Activated naive CD8-positive, alpha-beta T cell treated with anti-CD3 and anti-CD28 coated beads, Interleukin-2, amount 50 U/mL, for 24 hours (primary cell): ENCODE results near the gene SCN2A.
"Not testable (repeated sequence)": the region's sequence is repeated elsewhere in the genome, so short reads cannot be mapped to it uniquely, and the experiment has no call there.

Experiments used
- ATAC-seq: fragments of 150-1000 bp; cut with Tn5 transposase; one replicate; pipeline ENCODE4 v1.10.0; 2021
- DNase-seq: peaks from one replicate; pipeline ENCODE4 v3.0.0; 2021
- H3K27ac Mint-ChIP-seq: one replicate; pipeline ENCODE4 v1.8.0; 2021; ENCODE audit warnings: mild to moderate bottlenecking, mixed read lengths
- H3K27me3 Mint-ChIP-seq: one replicate; pipeline ENCODE4 v1.8.0; 2021; ENCODE audit warnings: mixed read lengths
- H3K36me3 Mint-ChIP-seq: one replicate; pipeline ENCODE4 v1.8.0; 2021; ENCODE audit warnings: low read depth, mixed read lengths
- H3K4me1 Mint-ChIP-seq: one replicate; pipeline ENCODE4 v1.8.0; 2021; ENCODE audit warnings: mixed read lengths
- H3K4me3 Mint-ChIP-seq: one replicate; pipeline ENCODE4 v1.8.0; 2021; ENCODE audit warnings: mild to moderate bottlenecking, moderate library complexity, mixed read lengths
- H3K9me3 Mint-ChIP-seq: one replicate; pipeline ENCODE4 v1.8.0; 2021; ENCODE audit warnings: mixed read lengths

The SCN2A gene

GRCh38 chr2:165237056-165237455 lies 2.2 kb upstream of the SCN2A start:
- Mint-ChIP-seq H3K36me3 (no peaks in the 10 kb centered on the region), H3K27ac (no peak overlapping the region), H3K4me1 (no peaks in the 10 kb centered on the region), H3K9me3 (no peaks in the 10 kb centered on the region), H3K4me3 (no peak overlapping the region), H3K27me3 (no peaks in the 10 kb centered on the region)
- ATAC-seq (no peak), DNase-seq (no peak)

- Mint-ChIP-seq H3K4me1 (no peaks in the 10 kb centered on the region), H3K4me3 (no peak overlapping the region), H3K36me3 (no peaks in the 10 kb centered on the region), H3K9me3 (no peaks in the 10 kb centered on the region), H3K27ac (no peak overlapping the region), H3K27me3 (no peaks in the 10 kb centered on the region)
- ATAC-seq, result no peak
- no peak for DNase-seq
Measured at GRCh38 chr2:165238295-165238694, 919 bp upstream of the SCN2A start.

- H3K27ac Mint-ChIP-seq, result no peak overlapping the region
- no peak overlapping the region for H3K4me3 Mint-ChIP-seq
- ATAC-seq (no peak), DNase-seq (no peak)
- H3K4me1 Mint-ChIP-seq, result no peaks in the 10 kb centered on the region
- peaks cover 2% of the 10 kb centered on the region for H3K27me3 Mint-ChIP-seq
- no peaks in the 10 kb centered on the region for H3K36me3 Mint-ChIP-seq
- no peaks in the 10 kb centered on the region for H3K9me3 Mint-ChIP-seq
Measured at GRCh38 chr2:165239856-165240515, 772 bp downstream of the SCN2A start.

- Mint-ChIP-seq H3K4me1 (no peaks in the 10 kb centered on the region), H3K4me3 (no peak overlapping the region), H3K27me3 (peaks cover 6% of the 10 kb centered on the region), H3K27ac (no peak overlapping the region), H3K9me3 (no peaks in the 10 kb centered on the region), H3K36me3 (no peaks in the 10 kb centered on the region)
- DNase-seq, result no peak
- ATAC-seq, result no peak
Measured at GRCh38 chr2:165240916-165241315, 1.7 kb downstream of the SCN2A start.

GRCh38 chr2:165245081-165245793 lies 6.0 kb downstream of the SCN2A start:
- ATAC-seq (no peak), DNase-seq (no peak)

GRCh38 chr2:165248238-165248637 lies 9.0 kb downstream of the SCN2A start:
- Mint-ChIP-seq H3K4me3 (no peak overlapping the region), H3K9me3 (no peaks in the 10 kb centered on the region), H3K4me1 (no peaks in the 10 kb centered on the region), H3K27ac (no peak overlapping the region), H3K36me3 (no peaks in the 10 kb centered on the region), H3K27me3 (peaks cover 11% of the 10 kb centered on the region)
- no peak for ATAC-seq
- no peak for DNase-seq

More at GRCh38 chr2:165245081-165245793, 6.0 kb downstream of the SCN2A start:
- Mint-ChIP-seq H3K27me3 (peaks cover 6% of the 10 kb centered on the region), H3K4me1 (no peaks in the 10 kb centered on the region), H3K36me3 (no peaks in the 10 kb centered on the region), H3K27ac (no peak overlapping the region), H3K4me3 (no peak overlapping the region), H3K9me3 (no peaks in the 10 kb centered on the region)

- no peaks in the 10 kb centered on the region for H3K36me3 Mint-ChIP-seq
- H3K4me1 Mint-ChIP-seq, result no peaks in the 10 kb centered on the region
- no peak for ATAC-seq
- H3K9me3 Mint-ChIP-seq, result no peaks in the 10 kb centered on the region
- no peak overlapping the region for H3K4me3 Mint-ChIP-seq
- DNase-seq, result no peak
- H3K27ac Mint-ChIP-seq, result no peak overlapping the region
- peaks cover 6% of the 10 kb centered on the region for H3K27me3 Mint-ChIP-seq
Measured at GRCh38 chr2:165251366-165251765, 12.2 kb downstream of the SCN2A start.

GRCh38 chr2:165253178-165253577 lies 14.0 kb downstream of the SCN2A start:
- Mint-ChIP-seq H3K36me3 (no peaks in the 10 kb centered on the region), H3K4me1 (no peaks in the 10 kb centered on the region), H3K4me3 (no peak overlapping the region), H3K27me3 (peaks cover 6% of the 10 kb centered on the region), H3K9me3 (no peaks in the 10 kb centered on the region), H3K27ac (no peak overlapping the region)
- DNase-seq, result no peak
- no peak for ATAC-seq

GRCh38 chr2:165256618-165257017 lies 17.4 kb downstream of the SCN2A start:
- DNase-seq (no peak), ATAC-seq (no peak)
- H3K27me3 Mint-ChIP-seq, result no peaks in the 10 kb centered on the region
- H3K4me3 Mint-ChIP-seq, result no peak overlapping the region
- no peaks in the 10 kb centered on the region for H3K9me3 Mint-ChIP-seq
- no peak overlapping the region for H3K27ac Mint-ChIP-seq
- H3K36me3 Mint-ChIP-seq, result no peaks in the 10 kb centered on the region
- H3K4me1 Mint-ChIP-seq, result no peaks in the 10 kb centered on the region

- H3K36me3 Mint-ChIP-seq, ATAC-seq, DNase-seq, H3K27ac Mint-ChIP-seq, H3K4me1 Mint-ChIP-seq, H3K27me3 Mint-ChIP-seq, H3K4me3 Mint-ChIP-seq, H3K9me3 Mint-ChIP-seq: not testable (repeated sequence)
Measured at GRCh38 chr2:165260347-165260746, 21.1 kb downstream of the SCN2A start.

- peak; percentile 96 for ATAC-seq
- DNase-seq, result peak; percentile 13
- Mint-ChIP-seq H3K27ac (peak overlapping the region; percentile 51), H3K36me3 (no peaks in the 10 kb centered on the region), H3K9me3 (no peaks in the 10 kb centered on the region), H3K4me3 (no peak overlapping the region), H3K4me1 (peaks cover 24% of the 10 kb centered on the region), H3K27me3 (peaks cover 16% of the 10 kb centered on the region)
Measured at GRCh38 chr2:165268754-165269153, 29.5 kb downstream of the SCN2A start.

- H3K9me3 Mint-ChIP-seq, result no peaks in the 10 kb centered on the region
- H3K4me3 Mint-ChIP-seq, result no peak overlapping the region
- H3K4me1 Mint-ChIP-seq, result peaks cover 33% of the 10 kb centered on the region
- H3K36me3 Mint-ChIP-seq, result no peaks in the 10 kb centered on the region
- peak overlapping the region; percentile 68 for H3K27ac Mint-ChIP-seq
- H3K27me3 Mint-ChIP-seq, result no peaks in the 10 kb centered on the region
- DNase-seq (no peak), ATAC-seq (no peak)
Measured at GRCh38 chr2:165273176-165273575, 34.0 kb downstream of the SCN2A start.

GRCh38 chr2:165274698-165275097 lies 35.5 kb downstream of the SCN2A start:
- H3K27ac Mint-ChIP-seq, result peak overlapping the region; percentile 23
- no peak overlapping the region for H3K4me3 Mint-ChIP-seq
- no peak for ATAC-seq
- H3K36me3 Mint-ChIP-seq, result no peaks in the 10 kb centered on the region
- H3K9me3 Mint-ChIP-seq, result no peaks in the 10 kb centered on the region
- peaks cover 1% of the 10 kb centered on the region for H3K27me3 Mint-ChIP-seq
- DNase-seq, result no peak
- H3K4me1 Mint-ChIP-seq, result peaks cover 26% of the 10 kb centered on the region

GRCh38 chr2:165275932-165276331 lies 36.7 kb downstream of the SCN2A start:
- Mint-ChIP-seq H3K4me1 (peaks cover 22% of the 10 kb centered on the region), H3K4me3 (no peak overlapping the region), H3K36me3 (no peaks in the 10 kb centered on the region), H3K27me3 (peaks cover 1% of the 10 kb centered on the region), H3K9me3 (no peaks in the 10 kb centered on the region), H3K27ac (no peak overlapping the region)
- DNase-seq (no peak), ATAC-seq (no peak)

- Mint-ChIP-seq H3K27me3 (peaks cover 1% of the 10 kb centered on the region), H3K4me1 (peaks cover 22% of the 10 kb centered on the region), H3K36me3 (no peaks in the 10 kb centered on the region), H3K4me3 (no peak overlapping the region), H3K9me3 (no peaks in the 10 kb centered on the region), H3K27ac (peak overlapping the region; percentile 24)
- DNase-seq, result no peak
- no peak for ATAC-seq
Measured at GRCh38 chr2:165277295-165277694, 38.1 kb downstream of the SCN2A start.
